HG02981 (cell line): ENCODE measurements around the gene HOOK2.
A peak's percentile ranks its signal among the peaks of the same experiment; 100 is the strongest.

Experiments
- ATAC-seq: cut with Tn5 transposase; IDR thresholded peaks from one replicate; pipeline ENCODE4 v1.9.1; 2021; ENCODE audit warnings: mild to moderate bottlenecking, moderate library complexity; ENCODE audit not compliant: unreplicated experiment

The HOOK2 gene

GRCh38 chr19:12794196-12794941 is 19.0 kb upstream of the HOOK2 start:
- no peak for ATAC-seq

GRCh38 chr19:12793290-12794195 is 18.2 kb upstream of the HOOK2 start:
- ATAC-seq: no peak

- no peak for ATAC-seq
These were observed 17.5 kb upstream of the HOOK2 start for GRCh38 chr19:12792853-12793289.

- no peak for ATAC-seq
These were observed 16.9 kb upstream of the HOOK2 start for GRCh38 chr19:12792051-12792852.

GRCh38 chr19:12791345-12792050 is 16.1 kb upstream of the HOOK2 start, which contains the start of gene JUNB:
Gene JUNB (plus strand): TSS chr19:12791486. CDS start chr19:12791772, 286 bp downstream.
- peak; percentile 29 for ATAC-seq

GRCh38 chr19:12790628-12791344 is 15.4 kb upstream of the HOOK2 start:
- ATAC-seq: no peak

- peak; percentile 40 for ATAC-seq
These were observed 14.7 kb upstream of the HOOK2 start for GRCh38 chr19:12789904-12790619.

- ATAC-seq: no peak
These were observed 13.9 kb upstream of the HOOK2 start for GRCh38 chr19:12789098-12789903.

GRCh38 chr19:12788682-12789097 is 13.3 kb upstream of the HOOK2 start:
- ATAC-seq: no peak

- ATAC-seq: no peak
These were observed 12.8 kb upstream of the HOOK2 start for GRCh38 chr19:12788042-12788681.

GRCh38 chr19:12787458-12787857 is 12.1 kb upstream of the HOOK2 start:
- ATAC-seq: no peak

- ATAC-seq: no peak
These were observed 11.6 kb upstream of the HOOK2 start for GRCh38 chr19:12786952-12787351.

GRCh38 chr19:12786141-12786870 is 11.0 kb upstream of the HOOK2 start:
- ATAC-seq: no peak

GRCh38 chr19:12785431-12786031 is 10.2 kb upstream of the HOOK2 start:
- ATAC-seq: no peak

- ATAC-seq: no peak
These were observed 9.6 kb upstream of the HOOK2 start for GRCh38 chr19:12784871-12785430.

- no peak for ATAC-seq
These were observed 9.1 kb upstream of the HOOK2 start for GRCh38 chr19:12784394-12784870.
